Measurements from ENCODE around the gene CCDC8.
"Not testable (repeated sequence)": the region's sequence is repeated elsewhere in the genome, so short reads cannot be mapped to it uniquely, and the experiment has no call there.

CCDC8 gene

GRCh38 chr19:46427518-46428045, 14.2 kb upstream of the CCDC8 start:
- DNase-seq, result no peak

- DNase-seq, result peak; percentile 43
Measured at GRCh38 chr19:46426506-46427162, 13.3 kb upstream of the CCDC8 start.

- DNase-seq, result no peak
Measured at GRCh38 chr19:46426035-46426505, 12.7 kb upstream of the CCDC8 start.

GRCh38 chr19:46423188-46423587, 9.8 kb upstream of the CCDC8 start:
- no peak for DNase-seq

GRCh38 chr19:46422344-46422743, 9.0 kb upstream of the CCDC8 start:
- DNase-seq, result no peak

GRCh38 chr19:46420056-46420455, 6.7 kb upstream of the CCDC8 start:
- DNase-seq, result no peak

GRCh38 chr19:46415804-46416709, 2.7 kb upstream of the CCDC8 start:
- DNase-seq, result not testable (repeated sequence)

- DNase-seq, result not testable (repeated sequence)
Measured at GRCh38 chr19:46414899-46415298, 1.5 kb upstream of the CCDC8 start.

- DNase-seq, result no peak
Measured at GRCh38 chr19:46412650-46413261, 608 bp downstream of the CCDC8 start.

GRCh38 chr19:46411925-46412649, 1.3 kb downstream of the CCDC8 start:
- DNase-seq, result no peak

- DNase-seq, result no peak
Measured at GRCh38 chr19:46411088-46411924, 2.1 kb downstream of the CCDC8 start.

GRCh38 chr19:46410205-46411087, 2.9 kb downstream of the CCDC8 start:
- no peak for DNase-seq

- DNase-seq, result no peak
Measured at GRCh38 chr19:46409191-46409590, 4.2 kb downstream of the CCDC8 start.

- no peak for DNase-seq
Measured at GRCh38 chr19:46408664-46409039, 4.7 kb downstream of the CCDC8 start.

GRCh38 chr19:46407856-46408663, 5.3 kb downstream of the CCDC8 start:
- DNase-seq, result no peak

- DNase-seq, result no peak
Measured at GRCh38 chr19:46406976-46407375, 6.4 kb downstream of the CCDC8 start.

GRCh38 chr19:46404753-46405468, 8.5 kb downstream of the CCDC8 start:
- no peak for DNase-seq

- DNase-seq, result no peak
Measured at GRCh38 chr19:46404055-46404752, 9.2 kb downstream of the CCDC8 start.

Data from inflammatory macrophage treated with lipopolysaccharide for 4 hours (primary cell).